SK-N-SH treated with all-trans-retinoic acid at 6 μM for 48 hours (cell line): ENCODE data around the gene SH3TC2.

Source experiments
- ATAC-seq: fragments of 200-7000 bp; cut with Tn5 transposase; 3 replicates; pipeline ENCODE4 v1.9.1; 2020; ENCODE audit warnings: mild to moderate bottlenecking, moderate library complexity
- BACH2 ChIP-seq: fragments of 250-450 bp; sonication (Bioruptor Pico); IDR thresholded peaks from 2 replicates; pipeline ENCODE4 v1.9.0; 2021; ENCODE audit warnings: mild to moderate bottlenecking, borderline replicate concordance
- CREB5 ChIP-seq: fragments of 250-450 bp; sonication (Bioruptor Pico); IDR thresholded peaks from 2 replicates; pipeline ENCODE4 v1.5.1; 2020; ENCODE audit warnings: low read depth, mild to moderate bottlenecking, moderate library complexity
- ESRRG ChIP-seq: fragments of 250-450 bp; sonication (Bioruptor Pico); IDR thresholded peaks from 2 replicates; pipeline ENCODE4 v1.6.1; 2021; ENCODE audit warnings: mild to moderate bottlenecking
- GLIS3 ChIP-seq: fragments of 250-450 bp; sonication (Bioruptor Pico); IDR thresholded peaks from 2 replicates; pipeline ENCODE4 v1.5.0; 2020; ENCODE audit warnings: mild to moderate bottlenecking, moderate library complexity
- ISL1 ChIP-seq: fragments of 250-450 bp; sonication (Bioruptor Pico); IDR thresholded peaks from 2 replicates; pipeline ENCODE4 v2.1.2; 2022; ENCODE audit warnings: mild to moderate bottlenecking, moderate library complexity
- OSR1 ChIP-seq: fragments of 250-450 bp; sonication (Bioruptor Pico); IDR thresholded peaks from 2 replicates; pipeline ENCODE4 v1.8.0; 2022; ENCODE audit warnings: moderate library complexity, mild to moderate bottlenecking, inconsistent platforms
- PATZ1 ChIP-seq: fragments of 250-450 bp; sonication (Bioruptor Pico); IDR thresholded peaks from 2 replicates; pipeline ENCODE4 v1.8.0; 2020; ENCODE audit warnings: mild to moderate bottlenecking, moderate library complexity, borderline replicate concordance
- POU6F1 ChIP-seq: fragments of 250-450 bp; sonication (Bioruptor Pico); IDR thresholded peaks from 2 replicates; pipeline ENCODE4 v1.8.0; 2021; ENCODE audit warnings: low read depth, mild to moderate bottlenecking, moderate library complexity, borderline replicate concordance
- PPARA ChIP-seq: fragments of 250-450 bp; sonication (Bioruptor Pico); IDR thresholded peaks from 2 replicates; pipeline ENCODE4 v1.5.0; 2020; ENCODE audit warnings: mild to moderate bottlenecking, borderline replicate concordance
- RARB ChIP-seq: fragments of 250-450 bp; sonication (Bioruptor Pico); IDR thresholded peaks from 2 replicates; pipeline ENCODE4 v1.8.0; 2021; ENCODE audit warnings: mild to moderate bottlenecking, moderate library complexity
- SNAI2 ChIP-seq: fragments of 250-450 bp; sonication (Bioruptor Pico); IDR thresholded peaks from 2 replicates; pipeline ENCODE4 v1.5.0; 2020; ENCODE audit warnings: mild to moderate bottlenecking, moderate library complexity
- TSHZ2 ChIP-seq: fragments of 250-450 bp; sonication (Bioruptor Pico); IDR thresholded peaks from 2 replicates; pipeline ENCODE4 v1.5.0; 2020; ENCODE audit warnings: mild to moderate bottlenecking, moderate library complexity
- ZC3H10 ChIP-seq: fragments of 250-450 bp; sonication (Bioruptor Pico); IDR thresholded peaks from 2 replicates; pipeline ENCODE4 v1.5.1; 2021; ENCODE audit warnings: mild to moderate bottlenecking, moderate library complexity
- ZFP3 ChIP-seq: fragments of 250-450 bp; sonication (Bioruptor Pico); IDR thresholded peaks from 2 replicates; pipeline ENCODE4 v1.5.0; 2020; ENCODE audit warnings: mild to moderate bottlenecking, moderate library complexity
- ZFP30 ChIP-seq: fragments of 450-650 bp; formaldehyde crosslinking; IDR thresholded peaks from 2 replicates; pipeline ENCODE4 v1.5.0; 2022; ENCODE audit warnings: mild to moderate bottlenecking, moderate library complexity
- ZNF565 ChIP-seq: fragments of 450-650 bp; formaldehyde crosslinking; conservative IDR thresholded peaks from 2 replicates; pipeline ENCODE4 v1.5.0; 2020; ENCODE audit warnings: low read depth, mild to moderate bottlenecking, moderate library complexity
- ZNF70 ChIP-seq: fragments of 450-650 bp; formaldehyde crosslinking; IDR thresholded peaks from 2 replicates; pipeline ENCODE4 v1.5.0; 2020; ENCODE audit warnings: mild to moderate bottlenecking, moderate library complexity
- ZNF8 ChIP-seq: fragments of 450-650 bp; formaldehyde crosslinking; IDR thresholded peaks from 2 replicates; pipeline ENCODE4 v1.5.0; 2020; ENCODE audit warnings: mild to moderate bottlenecking, moderate library complexity
- TF ChIP-seq, protein P1 (sequence below): fragments of 250-450 bp; sonication (Bioruptor Pico); IDR thresholded peaks from 2 replicates; pipeline ENCODE4 v1.5.1; 2021; ENCODE audit warnings: mild to moderate bottlenecking, moderate library complexity

SH3TC2 gene

DNA sequence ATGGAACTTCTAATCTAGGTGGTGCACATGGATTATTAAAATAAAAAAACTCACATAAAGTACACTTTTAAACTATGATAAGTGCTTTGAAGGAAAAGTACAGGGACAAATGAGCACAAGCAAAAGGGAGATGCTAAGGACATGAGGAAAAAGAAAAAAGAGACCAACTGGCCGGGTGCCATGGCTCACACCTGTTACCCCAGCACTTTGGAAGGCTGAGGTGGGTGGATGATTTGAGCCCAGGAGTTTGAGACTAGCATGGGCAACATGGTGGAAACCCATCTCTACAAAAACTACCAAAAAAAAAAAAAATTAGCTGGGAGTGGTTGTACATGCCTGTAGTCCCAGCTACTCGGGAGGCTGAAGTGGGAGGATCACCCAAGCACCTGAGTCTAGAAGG is 67.1 kb downstream of the SH3TC2 start (continued):
- TF ChIP-seq, protein P1, sequence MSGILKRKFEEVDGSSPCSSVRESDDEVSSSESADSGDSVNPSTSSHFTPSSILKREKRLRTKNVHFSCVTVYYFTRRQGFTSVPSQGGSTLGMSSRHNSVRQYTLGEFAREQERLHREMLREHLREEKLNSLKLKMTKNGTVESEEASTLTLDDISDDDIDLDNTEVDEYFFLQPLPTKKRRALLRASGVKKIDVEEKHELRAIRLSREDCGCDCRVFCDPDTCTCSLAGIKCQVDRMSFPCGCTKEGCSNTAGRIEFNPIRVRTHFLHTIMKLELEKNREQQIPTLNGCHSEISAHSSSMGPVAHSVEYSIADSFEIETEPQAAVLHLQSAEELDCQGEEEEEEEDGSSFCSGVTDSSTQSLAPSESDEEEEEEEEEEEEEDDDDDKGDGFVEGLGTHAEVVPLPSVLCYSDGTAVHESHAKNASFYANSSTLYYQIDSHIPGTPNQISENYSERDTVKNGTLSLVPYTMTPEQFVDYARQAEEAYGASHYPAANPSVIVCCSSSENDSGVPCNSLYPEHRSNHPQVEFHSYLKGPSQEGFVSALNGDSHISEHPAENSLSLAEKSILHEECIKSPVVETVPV = no peak
- TF ChIP-seq RARB (CRISPR knock-in tag) (no peak), SNAI2 (CRISPR knock-in tag) (no peak), ZC3H10 (CRISPR knock-in tag) (no peak), ZNF8 (CRISPR knock-in tag) (no peak), ESRRG (no peak)

- no peak for TF ChIP-seq RARB (CRISPR knock-in tag)
- no peak for TF ChIP-seq ZNF70 (CRISPR knock-in tag)
- TF ChIP-seq ZFP30 = no peak
- TF ChIP-seq ISL1 (CRISPR knock-in tag) = no peak
- no peak for TF ChIP-seq PATZ1 (CRISPR knock-in tag)
- TF ChIP-seq BACH2 (CRISPR knock-in tag) = no peak
- TF ChIP-seq PPARA (CRISPR knock-in tag) = no peak
- TF ChIP-seq SNAI2 (CRISPR knock-in tag) = no peak
- no peak for TF ChIP-seq CREB5 (CRISPR knock-in tag)
- TF ChIP-seq OSR1 (CRISPR knock-in tag) = no peak
- no peak for TF ChIP-seq ZNF8 (CRISPR knock-in tag)
- TF ChIP-seq, all 23 proteins: peak for 0
- no peak for ATAC-seq
These were observed 69.5 kb downstream of the SH3TC2 start for GRCh38 chr5:148993283-148993936.

GRCh38 chr5:148992265-148992664 is 70.6 kb downstream of the SH3TC2 start:
- ATAC-seq = no peak

More at GRCh38 chr5:148992265-148992664, 70.6 kb downstream of the SH3TC2 start:
- TF ChIP-seq GLIS3 (CRISPR knock-in tag) (no peak), RARB (CRISPR knock-in tag) (no peak), ZNF565 (CRISPR knock-in tag) (no peak), ZFP3 (CRISPR knock-in tag) (no peak), CREB5 (CRISPR knock-in tag) (no peak), POU6F1 (no peak), TSHZ2 (CRISPR knock-in tag) (no peak)
- TF ChIP-seq, protein P1 = no peak
